ENCODE data around the gene COBL.

The COBL gene

DNA sequence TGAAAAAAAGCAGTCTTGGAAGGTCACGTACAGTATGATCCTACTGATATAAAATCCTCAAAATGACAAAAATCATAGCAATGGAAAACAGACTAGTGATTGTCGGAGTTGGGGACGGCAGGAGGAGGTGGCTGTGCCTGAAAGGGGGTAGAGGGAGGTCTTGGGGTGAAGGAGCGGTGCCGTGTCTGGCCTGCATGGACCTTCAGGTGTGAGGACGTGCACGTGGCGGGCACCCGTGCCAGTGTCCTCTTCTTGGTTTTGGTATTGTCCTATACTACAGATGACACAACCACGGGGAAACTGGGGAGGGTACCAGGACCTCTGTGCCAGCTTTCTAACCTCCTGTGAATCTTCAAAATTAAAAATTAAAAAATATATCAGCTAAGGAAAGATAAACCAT lies 73.0 kb downstream of the COBL start:
- Histone ChIP-seq H3K18ac (ENCODE audit: low read length) (no peak overlapping the region), H2AFZ (ENCODE audit: low read length) (no peak overlapping the region), H2BK15ac (ENCODE audit: low read length) (no peak overlapping the region), H3K9ac (ENCODE audit: low read depth, low read length, poor library complexity) (no peak overlapping the region), H3K4me2 (ENCODE audit: insufficient read depth, low read length, poor library complexity, severe bottlenecking) (no peak overlapping the region), H4K8ac (ENCODE audit: low read depth, low read length) (no peak overlapping the region), H3K4me3 (ENCODE audit: low read length in 2 of 2) (no peak overlapping the region), H4K91ac (ENCODE audit: low read depth, low read length, poor library complexity) (no peak overlapping the region), H3K36me3 (replicated peaks in 1 of 2; ENCODE audit: control insufficient read depth in 2 of 2, insufficient read depth in 2 of 2, low read length in 2 of 2) (no peaks in the 10 kb centered on the region), H3K9me3 (replicated peaks in 1 of 2; ENCODE audit: control insufficient read depth in 2 of 2, insufficient read depth in 1 of 2, low read depth in 1 of 2, low read length in 2 of 2) (peaks cover 0 to 3% of the 10 kb centered on the region in 2 donors), H3K23ac (ENCODE audit: low read depth, low read length, poor library complexity) (no peak overlapping the region), H2BK12ac (ENCODE audit: low read length) (no peak overlapping the region), H2BK120ac (ENCODE audit: low read depth, low read length) (no peak overlapping the region), H3K27me3 (ENCODE audit: control insufficient read depth in 3 of 3, insufficient read depth in 3 of 3, low read depth in 1 of 3, low read length in 3 of 3) (no peaks in the 10 kb centered on the region), H2AK5ac (ENCODE audit: low read depth, low read length) (no peak overlapping the region), H2BK5ac (ENCODE audit: low read length) (no peak overlapping the region), H3K4me1 (ENCODE audit: control insufficient read depth in 2 of 2, insufficient read depth in 1 of 2, low read depth in 1 of 2, low read length in 2 of 2) (peaks cover under 1 to 2% of the 10 kb centered on the region in 2 donors), H3K27ac (replicated peaks; ENCODE audit: low read length) (no peak overlapping the region), H3K4ac (ENCODE audit: low read length) (no peak overlapping the region), H3K79me1 (ENCODE audit: low read depth, low read length) (no peaks in the 10 kb centered on the region), H3K14ac (ENCODE audit: low read length) (no peak overlapping the region)
- WGBS, 2 donors (ENCODE audit: extremely low coverage in 2 of 2, insufficient read length in 2 of 2, insufficient replicate concordance in 1 of 2), result no CpG with 5 or more reads among the region's 10 CpGs
- DNase-seq (ENCODE audit: low spot score), result no peak

- no CpG with 5 or more reads among the region's 16 CpGs for WGBS, 2 donors (ENCODE audit: extremely low coverage in 2 of 2, insufficient read length in 2 of 2, insufficient replicate concordance in 1 of 2)
- Histone ChIP-seq H3K4me1 (ENCODE audit: control insufficient read depth in 2 of 2, insufficient read depth in 1 of 2, low read depth in 1 of 2, low read length in 2 of 2) (peaks cover 4% of the 10 kb centered on the region in 2 donors), H3K23ac (ENCODE audit: low read depth, low read length, poor library complexity) (no peak overlapping the region)
Measured at GRCh38 chr7:51242881-51243518, 73.6 kb downstream of the COBL start.

DNA sequence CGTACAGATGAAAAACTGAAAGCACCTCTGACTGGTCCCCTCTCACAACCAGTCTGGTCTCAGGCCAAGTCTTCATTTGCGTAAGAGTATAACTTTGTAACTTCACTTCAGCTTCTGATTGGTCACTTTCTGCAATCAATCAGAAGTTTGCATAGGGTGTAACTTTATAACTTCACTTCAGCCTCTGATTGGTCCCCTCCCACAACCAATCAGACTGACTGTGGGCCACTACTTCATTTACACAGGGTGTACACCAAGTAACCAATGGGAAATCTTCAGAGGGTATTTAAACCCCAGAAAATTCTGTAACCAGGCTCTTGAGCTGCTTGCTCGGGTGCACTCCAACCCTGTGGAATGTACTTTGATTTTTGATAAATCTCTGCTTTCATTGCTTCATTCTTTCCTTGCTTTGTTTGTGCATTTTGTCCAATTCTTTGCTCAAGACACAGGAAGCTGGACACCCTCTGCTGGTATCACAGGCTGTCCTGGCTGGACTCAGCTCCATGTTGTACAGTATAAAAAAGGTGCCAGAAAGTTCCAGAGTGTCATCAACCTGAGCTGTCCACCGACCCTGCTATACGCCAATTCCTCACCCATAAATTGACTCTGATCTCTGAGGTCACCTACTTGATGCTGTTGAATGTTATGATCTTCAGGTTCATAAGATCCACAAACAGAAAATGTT lies 74.5 kb downstream of the COBL start:
- peaks cover 0 to 3% of the 10 kb centered on the region in 2 donors for H3K9me3 ChIP-seq (replicated peaks in 1 of 2; ENCODE audit: control insufficient read depth in 2 of 2, insufficient read depth in 1 of 2, low read depth in 1 of 2, low read length in 2 of 2)
- no peak overlapping the region for H3K4ac ChIP-seq (ENCODE audit: low read length)
- H3K4me3 ChIP-seq (ENCODE audit: low read length in 2 of 2), result no peak overlapping the region
- peaks cover 4 to 6% of the 10 kb centered on the region in 2 donors for H3K4me1 ChIP-seq (ENCODE audit: control insufficient read depth in 2 of 2, insufficient read depth in 1 of 2, low read depth in 1 of 2, low read length in 2 of 2)
- H3K18ac ChIP-seq (ENCODE audit: low read length), result no peak overlapping the region
- no peak overlapping the region for H2AK5ac ChIP-seq (ENCODE audit: low read depth, low read length)
- no peak overlapping the region for H4K8ac ChIP-seq (ENCODE audit: low read depth, low read length)
- no peak overlapping the region for H2BK12ac ChIP-seq (ENCODE audit: low read length)
- no peak overlapping the region for H2BK15ac ChIP-seq (ENCODE audit: low read length)
- no peak for DNase-seq (ENCODE audit: low spot score)
- no peak overlapping the region for H2AFZ ChIP-seq (ENCODE audit: low read length)
- H3K4me2 ChIP-seq (ENCODE audit: insufficient read depth, low read length, poor library complexity, severe bottlenecking), result no peak overlapping the region
- no peak overlapping the region for H2BK120ac ChIP-seq (ENCODE audit: low read depth, low read length)
- no peak overlapping the region for H4K91ac ChIP-seq (ENCODE audit: low read depth, low read length, poor library complexity)
- H3K9ac ChIP-seq (ENCODE audit: low read depth, low read length, poor library complexity), result no peak overlapping the region
- H3K36me3 ChIP-seq (replicated peaks in 1 of 2; ENCODE audit: control insufficient read depth in 2 of 2, insufficient read depth in 2 of 2, low read length in 2 of 2), result no peaks in the 10 kb centered on the region
- H3K14ac ChIP-seq (ENCODE audit: low read length), result no peak overlapping the region
- no peak overlapping the region for H2BK5ac ChIP-seq (ENCODE audit: low read length)
- no peak overlapping the region for H3K27ac ChIP-seq (replicated peaks; ENCODE audit: low read length)
- no peak overlapping the region for H3K23ac ChIP-seq (ENCODE audit: low read depth, low read length, poor library complexity)
- WGBS, 2 donors (ENCODE audit: extremely low coverage in 2 of 2, insufficient read length in 2 of 2, insufficient replicate concordance in 1 of 2), result no CpG with 5 or more reads among the region's 5 CpGs
- no peaks in the 10 kb centered on the region for H3K79me1 ChIP-seq (ENCODE audit: low read depth, low read length)
- no peaks in the 10 kb centered on the region for H3K27me3 ChIP-seq (ENCODE audit: control insufficient read depth in 3 of 3, insufficient read depth in 3 of 3, low read depth in 1 of 3, low read length in 3 of 3)

More at GRCh38 chr7:51242881-51243518, 73.6 kb downstream of the COBL start:
- H3K4me2 ChIP-seq (ENCODE audit: insufficient read depth, low read length, poor library complexity, severe bottlenecking), result no peak overlapping the region
- H3K4me3 ChIP-seq (ENCODE audit: low read length in 2 of 2), result no peak overlapping the region
- no peak overlapping the region for H3K18ac ChIP-seq (ENCODE audit: low read length)
- no peak overlapping the region for H2AFZ ChIP-seq (ENCODE audit: low read length)
- peak overlapping the region; percentile 44 for H4K91ac ChIP-seq (ENCODE audit: low read depth, low read length, poor library complexity)
- H3K27me3 ChIP-seq (ENCODE audit: control insufficient read depth in 3 of 3, insufficient read depth in 3 of 3, low read depth in 1 of 3, low read length in 3 of 3), result no peaks in the 10 kb centered on the region
- no peaks in the 10 kb centered on the region for H3K36me3 ChIP-seq (replicated peaks in 1 of 2; ENCODE audit: control insufficient read depth in 2 of 2, insufficient read depth in 2 of 2, low read length in 2 of 2)
- no peak overlapping the region for H2BK5ac ChIP-seq (ENCODE audit: low read length)
- no peak overlapping the region for H3K27ac ChIP-seq (replicated peaks; ENCODE audit: low read length)
- H3K79me1 ChIP-seq (ENCODE audit: low read depth, low read length), result no peaks in the 10 kb centered on the region
- peak overlapping the region; percentile 18 for H2BK15ac ChIP-seq (ENCODE audit: low read length)
- H2BK120ac ChIP-seq (ENCODE audit: low read depth, low read length), result no peak overlapping the region
- no peak overlapping the region for H2BK12ac ChIP-seq (ENCODE audit: low read length)
- no peak overlapping the region for H4K8ac ChIP-seq (ENCODE audit: low read depth, low read length)
- H3K14ac ChIP-seq (ENCODE audit: low read length), result no peak overlapping the region
- peaks cover 0 to 3% of the 10 kb centered on the region in 2 donors for H3K9me3 ChIP-seq (replicated peaks in 1 of 2; ENCODE audit: control insufficient read depth in 2 of 2, insufficient read depth in 1 of 2, low read depth in 1 of 2, low read length in 2 of 2)
- H3K4ac ChIP-seq (ENCODE audit: low read length), result no peak overlapping the region
- DNase-seq (ENCODE audit: low spot score), result no peak
- no peak overlapping the region for H2AK5ac ChIP-seq (ENCODE audit: low read depth, low read length)
- no peak overlapping the region for H3K9ac ChIP-seq (ENCODE audit: low read depth, low read length, poor library complexity)

GRCh38 chr7:51240868-51241267 lies 75.7 kb downstream of the COBL start:
- Histone ChIP-seq H2BK5ac (ENCODE audit: low read length) (no peak overlapping the region), H4K8ac (ENCODE audit: low read depth, low read length) (no peak overlapping the region), H3K27ac (replicated peaks; ENCODE audit: low read length) (no peak overlapping the region), H3K9ac (ENCODE audit: low read depth, low read length, poor library complexity) (no peak overlapping the region), H2AK5ac (ENCODE audit: low read depth, low read length) (no peak overlapping the region), H3K4me3 (ENCODE audit: low read length in 2 of 2) (no peak overlapping the region), H2BK12ac (ENCODE audit: low read length) (no peak overlapping the region), H3K27me3 (ENCODE audit: control insufficient read depth in 3 of 3, insufficient read depth in 3 of 3, low read depth in 1 of 3, low read length in 3 of 3) (no peaks in the 10 kb centered on the region), H2BK15ac (ENCODE audit: low read length) (no peak overlapping the region), H2AFZ (ENCODE audit: low read length) (no peak overlapping the region), H3K14ac (ENCODE audit: low read length) (no peak overlapping the region), H3K4me1 (ENCODE audit: control insufficient read depth in 2 of 2, insufficient read depth in 1 of 2, low read depth in 1 of 2, low read length in 2 of 2) (peaks cover 4 to 9% of the 10 kb centered on the region in 2 donors), H3K4ac (ENCODE audit: low read length) (no peak overlapping the region), H2BK120ac (ENCODE audit: low read depth, low read length) (no peak overlapping the region), H3K18ac (ENCODE audit: low read length) (no peak overlapping the region), H3K4me2 (ENCODE audit: insufficient read depth, low read length, poor library complexity, severe bottlenecking) (no peak overlapping the region), H3K9me3 (replicated peaks in 1 of 2; ENCODE audit: control insufficient read depth in 2 of 2, insufficient read depth in 1 of 2, low read depth in 1 of 2, low read length in 2 of 2) (peaks cover 0 to 3% of the 10 kb centered on the region in 2 donors), H3K79me1 (ENCODE audit: low read depth, low read length) (no peaks in the 10 kb centered on the region), H4K91ac (ENCODE audit: low read depth, low read length, poor library complexity) (no peak overlapping the region), H3K36me3 (replicated peaks in 1 of 2; ENCODE audit: control insufficient read depth in 2 of 2, insufficient read depth in 2 of 2, low read length in 2 of 2) (no peaks in the 10 kb centered on the region), H3K23ac (ENCODE audit: low read depth, low read length, poor library complexity) (no peak overlapping the region)
- DNase-seq (ENCODE audit: low spot score), result no peak
- no CpG with 5 or more reads among the region's 4 CpGs for WGBS, 2 donors (ENCODE audit: extremely low coverage in 2 of 2, insufficient read length in 2 of 2, insufficient replicate concordance in 1 of 2)
